HCT116 (cell line): Measurements from ENCODE around the gene SGK2. TPM values are rescaled to one million over a fixed set of nuclear protein-coding genes. Genes with fewer than 3 reads are reported as not detected.

Experiments used
- ATAC-seq: fragments of 200-7000 bp; cut with Tn5 transposase; 2 replicates; pipeline ENCODE4 v1.9.1; 2020; ENCODE audit warnings: mild to moderate bottlenecking, moderate library complexity
- BruUV-seq: library from RNA; stranded (reverse); fragments of 400-500 nt; replicated peaks from 2 replicates; lab custom pipeline; 2021; lab: Mats Ljungman, UMichigan
- CTCF ChIA-PET: fragments of 300-600 bp; sonication (Branson Sonifier 250); formaldehyde crosslinking; loops from one replicate; lab custom pipeline; 2021; ENCODE audit warnings: antibody characterized with exemption; lab: Charles Lee
- POLR2A ChIA-PET: fragments of 300-600, 350-600 bp; sonication (Branson Sonifier 250); formaldehyde crosslinking; loops from one replicate; lab custom pipeline; 2021; ENCODE audit warnings: antibody characterized with exemption; lab: Charles Lee
- RAD21 ChIA-PET, 2 experiments: fragments of 300-600 bp; sonication (Branson Sonifier 250); formaldehyde crosslinking; loops; one replicate each; lab custom pipeline; 2023; ENCODE audit warnings: low total read pairs in 2 of 2; ENCODE audit not compliant: uncharacterized antibody in 2 of 2, unreplicated experiment in 2 of 2, low non-redundant PET in 1 of 2; lab: Charles Lee
- DNase-seq: peaks from one replicate; pipeline ENCODE4 v3.0.0-alpha.2; 2010; ENCODE audit warnings: low read depth, low spot score
- H2AFZ ChIP-seq: fragments of 200-600 bp; shearing (Covaris generic), sonication (generic); 2 replicates; pipeline ENCODE4 v1.6.1; 2017; ENCODE audit warnings: low read depth, mixed run types, mixed read lengths, antibody characterized with exemption, low read length; ENCODE audit not compliant: poor library complexity, severe bottlenecking
- H3K27ac ChIP-seq: 2 replicates; pipeline ENCODE4 v1.5.1; 2012; ENCODE audit warnings: low read depth, low read length
- H3K27me3 ChIP-seq: fragments of 200-600 bp; sonication (generic); 2 replicates; pipeline ENCODE4 v1.6.1; 2016; ENCODE audit warnings: mixed run types, low read length, mixed read lengths; ENCODE audit not compliant: insufficient read depth
- H3K36me3 ChIP-seq, 2 experiments: fragments of 200-500 bp in 1 of 2; fragments of 200-600 bp in 1 of 2; sonication (Bioruptor generic) in 1 of 2; sonication (generic) in 1 of 2; 2 replicates each; pipeline versions ENCODE4 v1.5.1 to v1.6.1; 2014 to 2016; ENCODE audit warnings: low read length in 2 of 2, inconsistent platforms in 1 of 2, mixed read lengths in 1 of 2, mixed run types in 1 of 2; ENCODE audit not compliant: insufficient read depth in 2 of 2, control insufficient read depth in 1 of 2
- H3K4me1 ChIP-seq, 2 experiments: fragments of 200-600 bp in 1 of 2; sonication (generic) in 1 of 2; 2 replicates each; pipeline versions ENCODE4 v1.5.1 to v1.6.1; 2012 to 2017; ENCODE audit warnings: low read length in 2 of 2, inconsistent platforms in 1 of 2, mild to moderate bottlenecking in 1 of 2, mixed read lengths in 1 of 2, mixed run types in 1 of 2, moderate library complexity in 1 of 2; ENCODE audit not compliant: insufficient read depth in 2 of 2, control insufficient read depth in 1 of 2
- H3K4me2 ChIP-seq: fragments of 200-600 bp; sonication (generic); 2 replicates; pipeline ENCODE4 v1.6.1; 2017; ENCODE audit warnings: mixed run types, low read length, mixed read lengths
- H3K4me3 ChIP-seq, 2 experiments: fragments of 200-600 bp in 1 of 2; sonication (generic) in 1 of 2; replicated peaks in 1 of 2; 2 replicates each; pipeline ENCODE4 v1.5.1; 2011 to 2016; ENCODE audit warnings: low read length in 2 of 2, control low read depth in 1 of 2, low read depth in 1 of 2, mild to moderate bottlenecking in 1 of 2, mixed read lengths in 1 of 2, mixed run types in 1 of 2
- H3K79me2 ChIP-seq: fragments of 200-600 bp; sonication (generic); 2 replicates; pipeline ENCODE4 v1.6.1; 2017; ENCODE audit warnings: mild to moderate bottlenecking, mixed run types, low read length, moderate library complexity, mixed read lengths; ENCODE audit not compliant: insufficient read depth
- H3K9ac ChIP-seq: fragments of 200-600 bp; sonication (generic); 2 replicates; pipeline ENCODE4 v1.6.1; 2016; ENCODE audit warnings: low read length, mixed read lengths
- H3K9me2 ChIP-seq: fragments of 200-600 bp; sonication (generic), shearing (Covaris generic); 2 replicates; pipeline ENCODE4 v1.6.1; 2017; ENCODE audit warnings: mixed run types, mild to moderate bottlenecking, moderate library complexity; ENCODE audit not compliant: insufficient read depth
- H3K9me3 ChIP-seq, 2 experiments: fragments of 200-500 bp in 1 of 2; fragments of 200-600 bp in 1 of 2; sonication (Bioruptor generic) in 1 of 2; sonication (generic) in 1 of 2; 2 replicates each; pipeline ENCODE4 v1.6.1; 2014 to 2017; ENCODE audit warnings: low read length in 2 of 2, mixed read lengths in 2 of 2, inconsistent platforms in 1 of 2, low read depth in 1 of 2, mild to moderate bottlenecking in 1 of 2, mixed run types in 1 of 2, moderate library complexity in 1 of 2; ENCODE audit not compliant: control insufficient read depth in 1 of 2, insufficient read depth in 1 of 2
- H4K20me1 ChIP-seq: fragments of 200-600 bp; sonication (generic), shearing (Covaris generic); 2 replicates; pipeline ENCODE4 v1.6.1; 2017; ENCODE audit warnings: mixed run types, mild to moderate bottlenecking, moderate library complexity; ENCODE audit not compliant: insufficient read depth
- ELF1 ChIP-seq: IDR thresholded peaks from 2 replicates; pipeline ENCODE4 v1.6.1; 2012; ENCODE audit warnings: low read depth, borderline replicate concordance
- SRF ChIP-seq: IDR thresholded peaks from 2 replicates; pipeline ENCODE4 v1.6.1; 2012; ENCODE audit warnings: low read depth
- TCF7L2 ChIP-seq: IDR thresholded peaks from 2 replicates; pipeline ENCODE4 v1.7.0; 2011; ENCODE audit warnings: borderline replicate concordance, inconsistent platforms; ENCODE audit not compliant: insufficient read depth, insufficient read length; ENCODE audit errors: extremely low read depth
- intact Hi-C: fragments of 100-400 bp; cut with micrococcal nuclease; formaldehyde crosslinking; loops from 2 replicates; pipeline ENCODE4 v1.10.0; 2022
- total RNA-seq: library from RNA; stranded (reverse); gene quantifications from one replicate; pipeline ENCODE4 v1.2.1, GENCODE V29; 2021; ENCODE audit not compliant: unreplicated experiment
- TF ChIP-seq, protein P1 (sequence below), 3 experiments: fragments of 200-600 bp in 1 of 3; sonication (generic) in 1 of 3; IDR thresholded peaks in 2 of 3; conservative IDR thresholded peaks in 1 of 3; 2 replicates each; pipeline ENCODE4 v1.5.1; 2012 to 2017; ENCODE audit warnings: low read depth in 2 of 3, low read length in 2 of 3, antibody characterized with exemption in 1 of 3, borderline replicate concordance in 1 of 3, control low read depth in 1 of 3, mild to moderate bottlenecking in 1 of 3, mixed read lengths in 1 of 3, mixed run types in 1 of 3, moderate library complexity in 1 of 3; ENCODE audit not compliant: insufficient read depth in 1 of 3

The SGK2 gene
- total RNA-seq, 1 experiment from 2014 or later, result 2.3 TPM

DNA sequence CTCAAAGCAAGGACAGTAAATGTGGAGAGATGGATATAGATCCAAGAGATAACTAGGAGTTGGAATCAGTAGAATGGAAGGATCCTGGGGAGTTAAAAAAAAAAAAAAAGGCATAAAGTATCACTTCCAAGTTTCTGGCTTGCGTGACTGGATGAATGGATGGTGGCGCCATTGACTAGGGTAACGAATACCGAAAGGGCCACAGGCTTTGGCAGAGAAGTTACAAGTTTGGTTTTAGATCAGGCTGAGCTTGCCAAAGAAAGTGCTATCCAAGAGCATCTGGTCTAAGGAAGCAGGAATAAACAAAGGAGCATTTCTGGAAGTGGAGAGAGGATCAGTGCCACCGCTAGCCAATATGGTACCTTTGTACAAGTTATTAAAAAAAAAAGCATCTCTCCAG is 33.8 kb upstream of the SGK2 start:
- Histone ChIP-seq H3K4me3 (no peak overlapping the region), H3K9me2 (no peaks in the 10 kb centered on the region), H3K9me3 (no peaks in the 10 kb centered on the region), H3K79me2 (no peaks in the 10 kb centered on the region), H3K9ac (no peak overlapping the region), H3K36me3 (no peaks in the 10 kb centered on the region), H2AFZ (no peak overlapping the region), H3K27me3 (no peaks in the 10 kb centered on the region), H3K27ac (no peak overlapping the region), H3K4me2 (no peak overlapping the region), H4K20me1 (no peaks in the 10 kb centered on the region), H3K4me1 (no peaks in the 10 kb centered on the region)
- DNase-seq (no peak), ATAC-seq (no peak)
- POLR2A ChIA-PET, result no interaction called here
- RAD21 ChIA-PET, result no interaction called here
- CTCF ChIA-PET, result no interaction called here
- no TSS peak for BruUV-seq
- intact Hi-C loops, result no loop called here
- TF ChIP-seq TCF7L2 (no peak), SRF (no peak)

- Histone ChIP-seq H3K79me2 (no peaks in the 10 kb centered on the region), H2AFZ (no peak overlapping the region), H3K27me3 (no peaks in the 10 kb centered on the region), H3K9me2 (no peaks in the 10 kb centered on the region), H3K4me2 (no peak overlapping the region), H3K36me3 (no peaks in the 10 kb centered on the region), H3K4me3 (no peak overlapping the region), H3K27ac (no peak overlapping the region), H4K20me1 (no peaks in the 10 kb centered on the region), H3K9ac (no peak overlapping the region), H3K9me3 (no peaks in the 10 kb centered on the region), H3K4me1 (no peaks in the 10 kb centered on the region)
- no peak for ATAC-seq
- DNase-seq, result no peak
- CTCF ChIA-PET, result interaction anchor here (2.9 kb wide), 1 partner anchor 10 kb away, joined by 9 read pairs; no protein-coding TSS in a partner anchor
- RAD21 ChIA-PET, result no interaction called here
- intact Hi-C loops, result no loop called here
- POLR2A ChIA-PET, result no interaction called here
- TF ChIP-seq, protein P1, sequence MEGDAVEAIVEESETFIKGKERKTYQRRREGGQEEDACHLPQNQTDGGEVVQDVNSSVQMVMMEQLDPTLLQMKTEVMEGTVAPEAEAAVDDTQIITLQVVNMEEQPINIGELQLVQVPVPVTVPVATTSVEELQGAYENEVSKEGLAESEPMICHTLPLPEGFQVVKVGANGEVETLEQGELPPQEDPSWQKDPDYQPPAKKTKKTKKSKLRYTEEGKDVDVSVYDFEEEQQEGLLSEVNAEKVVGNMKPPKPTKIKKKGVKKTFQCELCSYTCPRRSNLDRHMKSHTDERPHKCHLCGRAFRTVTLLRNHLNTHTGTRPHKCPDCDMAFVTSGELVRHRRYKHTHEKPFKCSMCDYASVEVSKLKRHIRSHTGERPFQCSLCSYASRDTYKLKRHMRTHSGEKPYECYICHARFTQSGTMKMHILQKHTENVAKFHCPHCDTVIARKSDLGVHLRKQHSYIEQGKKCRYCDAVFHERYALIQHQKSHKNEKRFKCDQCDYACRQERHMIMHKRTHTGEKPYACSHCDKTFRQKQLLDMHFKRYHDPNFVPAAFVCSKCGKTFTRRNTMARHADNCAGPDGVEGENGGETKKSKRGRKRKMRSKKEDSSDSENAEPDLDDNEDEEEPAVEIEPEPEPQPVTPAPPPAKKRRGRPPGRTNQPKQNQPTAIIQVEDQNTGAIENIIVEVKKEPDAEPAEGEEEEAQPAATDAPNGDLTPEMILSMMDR (IDR thresholded peaks at IDR 0.05 in 2 of 3, conservative IDR thresholded peaks at IDR 0.05 in 1 of 3; ENCODE audit: borderline replicate concordance in 1 of 3, insufficient read depth in 1 of 3, low read depth in 2 of 3, low read length in 2 of 3), result no peak
- no peak for TF ChIP-seq ELF1
- BruUV-seq, result no TSS peak
Measured at GRCh38 chr20:43528258-43528875, 30.5 kb upstream of the SGK2 start.
